ENCODE results near the gene YAP1.

Gene YAP1

DNA sequence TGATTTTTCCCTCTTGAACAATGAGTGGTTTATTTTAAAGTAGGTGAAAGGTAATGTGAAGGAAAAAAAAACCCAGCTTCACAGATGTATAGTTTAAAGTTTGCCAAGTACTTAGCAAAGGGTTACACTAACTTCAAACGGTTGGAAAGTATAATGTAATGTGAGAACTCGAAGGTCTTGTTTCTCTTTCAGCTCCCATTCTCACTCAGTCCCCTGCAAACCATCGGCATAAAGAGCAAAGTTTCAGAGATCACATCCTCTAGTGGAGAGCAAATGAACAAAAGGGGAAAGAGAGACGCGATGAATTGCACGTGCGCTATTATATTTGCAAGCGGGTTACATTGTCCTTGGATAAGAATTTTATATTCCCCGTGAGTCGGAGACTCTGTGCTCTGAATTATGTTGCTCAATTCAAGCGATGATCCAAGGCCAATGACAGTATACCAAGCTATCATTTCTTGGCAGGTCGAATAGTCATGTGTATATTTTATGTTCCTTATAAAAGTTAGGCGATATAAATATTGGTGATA is 169.5 kb downstream of the YAP1 start:
- no peak for DNase-seq (ENCODE audit: low read depth)

DNA sequence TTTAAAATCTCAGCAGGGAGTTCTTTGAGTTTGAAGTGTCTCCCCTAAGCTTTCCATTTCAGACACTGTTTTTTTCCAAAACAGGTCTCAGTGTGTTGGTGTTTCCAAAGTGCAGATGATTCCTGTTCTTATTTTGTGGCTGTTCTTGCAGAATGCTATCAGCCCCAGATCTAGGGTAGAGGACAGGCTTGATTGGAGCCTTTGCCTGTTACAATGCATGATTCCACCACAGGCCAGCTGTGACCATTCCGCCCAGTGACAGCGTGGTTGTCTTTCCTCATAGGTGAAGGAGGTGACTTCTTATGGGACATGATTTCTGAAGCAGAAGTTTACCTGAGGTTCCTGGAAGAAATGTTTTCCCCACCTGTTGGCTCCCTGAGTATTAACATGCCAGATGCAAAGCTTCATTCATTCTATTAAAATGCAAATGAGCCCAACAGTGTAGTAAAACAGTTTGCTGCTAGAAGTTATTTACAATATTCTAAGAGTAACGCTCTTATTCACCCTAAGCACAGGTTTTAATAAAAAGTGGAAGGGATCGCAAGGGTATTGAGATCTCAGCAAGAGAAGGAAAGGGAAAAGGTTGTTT is 170.1 kb downstream of the YAP1 start:
- no peak for DNase-seq (ENCODE audit: low read depth)
